HG03103 (cell line): Measurements from ENCODE around the gene ASTN2.

ENCODE experiments used
- ATAC-seq: cut with Tn5 transposase; IDR thresholded peaks from one replicate; pipeline ENCODE4 v1.9.1; 2021; ENCODE audit warnings: low read depth; ENCODE audit not compliant: unreplicated experiment

ASTN2 gene

GRCh38 chr9:117043159-117043558, 371.7 kb downstream of the ASTN2 start:
- no peak for ATAC-seq

DNA sequence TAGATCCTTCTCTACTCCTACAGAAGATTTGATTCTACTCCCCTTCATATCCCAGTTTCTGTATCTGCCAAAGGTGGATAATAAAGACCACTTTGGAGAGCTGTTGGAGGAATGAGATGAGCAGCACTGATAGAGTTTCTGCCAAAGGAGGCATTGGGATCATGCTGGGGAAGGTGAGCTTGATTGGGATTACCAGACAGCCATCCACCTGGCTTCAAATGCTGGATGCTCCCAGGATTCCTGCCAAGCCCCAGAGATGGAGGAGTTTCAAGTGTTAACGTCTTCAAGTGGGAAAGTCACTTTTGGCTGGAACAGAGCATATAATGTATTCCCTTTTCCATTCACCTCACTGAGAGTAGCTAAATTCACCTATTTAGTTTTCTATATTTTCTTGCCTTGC, 379.3 kb downstream of the ASTN2 start:
- no peak for ATAC-seq

- no peak for ATAC-seq
Measured at GRCh38 chr9:117034866-117035265, 380.0 kb downstream of the ASTN2 start.

- no peak for ATAC-seq
Measured at GRCh38 chr9:117030254-117030768, 384.5 kb downstream of the ASTN2 start.

DNA sequence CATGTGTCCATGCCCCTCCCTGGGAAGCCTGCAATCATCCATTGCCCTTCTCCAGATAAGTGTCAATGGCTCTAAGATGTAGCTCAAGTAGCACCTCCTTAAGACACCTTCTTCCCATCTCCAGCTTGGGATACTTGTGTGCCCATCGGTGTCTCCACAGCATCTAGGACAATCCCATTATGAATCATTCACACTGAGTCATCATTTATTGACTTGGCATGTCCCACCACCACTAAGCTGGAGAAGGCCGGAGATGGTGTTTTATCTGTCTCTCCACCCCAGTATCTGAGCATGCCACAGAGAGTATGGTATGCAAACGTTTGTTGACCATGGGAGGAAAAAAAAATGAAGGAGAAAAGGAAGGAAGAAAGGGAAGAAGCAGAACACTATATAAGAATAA, 385.5 kb downstream of the ASTN2 start:
- ATAC-seq = no peak

DNA sequence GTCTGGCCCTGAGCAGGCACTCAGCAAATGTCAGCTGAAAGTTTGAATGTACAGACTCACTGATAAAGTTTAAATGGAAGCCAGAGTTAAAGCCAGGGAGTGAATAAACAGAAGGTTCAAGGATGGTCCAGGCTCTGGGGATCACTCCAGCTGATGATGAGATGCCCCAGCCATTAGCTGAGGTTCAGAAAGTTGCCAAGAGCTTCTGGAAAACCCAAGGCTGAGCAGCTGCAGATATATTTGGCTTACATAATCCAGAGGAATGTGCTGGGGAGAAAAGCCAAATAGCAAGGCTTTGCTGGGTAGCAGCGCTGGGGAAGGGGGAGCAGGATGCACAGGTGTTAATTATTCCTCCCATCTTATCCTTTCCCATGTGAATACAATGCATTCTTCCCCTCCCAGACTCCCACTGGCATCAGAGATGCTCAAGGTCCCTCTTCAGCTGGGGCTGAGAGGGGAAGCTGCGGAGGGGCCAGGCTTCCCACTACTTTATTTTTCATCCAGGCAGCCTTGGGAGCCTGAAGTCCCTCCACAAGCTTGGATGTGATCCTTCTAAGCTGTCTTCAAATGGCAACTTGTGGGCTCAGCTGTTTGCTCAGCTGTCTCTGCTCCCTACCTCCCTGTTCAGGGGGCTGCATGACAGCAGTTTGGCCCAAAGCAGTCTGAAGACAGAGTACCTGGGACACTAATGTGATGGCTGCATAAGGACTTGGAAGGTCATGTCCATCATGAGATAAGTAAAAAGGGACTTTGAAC, 386.6 kb downstream of the ASTN2 start:
- no peak for ATAC-seq

DNA sequence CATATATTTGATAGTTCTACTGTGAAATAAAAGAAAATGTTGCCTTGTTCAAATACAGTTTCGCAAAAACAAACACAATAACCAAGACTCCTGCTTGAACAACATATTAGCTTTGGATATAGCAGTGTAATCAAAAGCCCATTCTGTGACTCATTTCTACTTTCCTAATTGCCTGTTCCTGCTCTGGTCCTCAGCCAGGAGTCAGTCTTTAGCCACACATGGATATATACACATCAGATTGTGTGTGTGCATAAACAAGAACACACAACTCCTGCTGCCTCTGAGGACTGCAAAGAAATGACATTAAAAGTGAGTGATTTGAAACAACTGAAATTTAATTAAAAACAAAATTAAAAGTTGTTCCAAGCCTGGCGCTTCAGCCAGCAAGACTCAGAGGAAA, 393.0 kb downstream of the ASTN2 start:
- no peak for ATAC-seq

DNA sequence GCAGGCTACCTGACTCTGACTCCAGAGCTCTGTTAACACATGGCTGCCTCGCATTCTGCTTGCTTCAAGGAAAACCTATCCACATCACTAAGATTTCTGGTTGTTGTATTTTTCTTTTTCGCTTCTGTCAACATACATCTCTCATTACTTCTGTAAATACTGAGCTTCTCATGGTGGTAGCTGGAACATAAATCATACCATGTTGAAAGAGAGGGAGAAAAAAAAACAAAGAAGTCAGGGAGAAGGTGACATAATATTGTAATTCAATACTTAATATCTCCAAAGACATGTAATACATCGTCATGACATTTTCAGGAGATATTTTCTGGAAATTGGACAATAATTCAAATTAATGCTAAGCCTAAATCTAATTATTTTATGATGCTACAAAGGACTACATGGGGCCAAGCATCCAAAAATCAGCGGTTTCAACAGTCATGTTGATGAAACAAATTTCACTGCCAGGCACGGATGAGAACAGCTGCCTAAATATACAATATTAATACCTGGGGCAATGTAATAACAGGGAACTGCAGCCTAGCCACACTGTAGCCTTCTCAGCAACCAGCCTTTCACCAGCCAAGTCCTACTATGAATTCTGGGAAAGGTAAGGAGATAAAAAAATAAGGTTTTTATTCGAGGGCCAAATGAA, 395.8 kb downstream of the ASTN2 start:
- no peak for ATAC-seq

- ATAC-seq = no peak
Measured at GRCh38 chr9:117017414-117017985, 397.4 kb downstream of the ASTN2 start.

GRCh38 chr9:117014061-117014460, 400.8 kb downstream of the ASTN2 start:
- no peak for ATAC-seq

DNA sequence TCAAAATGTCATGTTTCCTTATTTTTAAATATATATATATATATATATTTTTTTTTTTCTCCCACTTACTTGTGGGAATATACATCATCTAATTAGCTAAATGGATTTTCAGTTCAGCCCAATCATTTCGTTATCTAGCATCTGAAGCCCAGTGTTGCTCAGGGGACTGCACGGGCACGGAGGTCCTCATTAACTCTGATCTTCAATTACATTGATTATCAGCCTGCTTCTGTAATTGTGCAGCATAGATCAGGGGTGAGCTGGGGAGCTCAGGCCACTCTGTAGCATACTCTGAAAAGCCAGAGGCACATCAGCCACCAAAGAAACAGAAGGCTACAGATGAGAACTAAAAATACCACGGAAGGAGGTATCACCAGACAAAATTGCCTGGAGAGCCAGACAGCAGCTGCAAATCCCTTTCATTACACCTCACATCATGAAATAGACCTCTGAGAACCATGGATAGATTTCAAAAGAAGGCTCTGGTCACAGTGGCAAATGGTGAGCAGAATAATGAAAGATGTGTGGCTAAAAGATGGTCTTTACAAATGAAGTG, 401.3 kb downstream of the ASTN2 start:
- no peak for ATAC-seq

- ATAC-seq = no peak
Measured at GRCh38 chr9:117010061-117010460, 404.8 kb downstream of the ASTN2 start.

DNA sequence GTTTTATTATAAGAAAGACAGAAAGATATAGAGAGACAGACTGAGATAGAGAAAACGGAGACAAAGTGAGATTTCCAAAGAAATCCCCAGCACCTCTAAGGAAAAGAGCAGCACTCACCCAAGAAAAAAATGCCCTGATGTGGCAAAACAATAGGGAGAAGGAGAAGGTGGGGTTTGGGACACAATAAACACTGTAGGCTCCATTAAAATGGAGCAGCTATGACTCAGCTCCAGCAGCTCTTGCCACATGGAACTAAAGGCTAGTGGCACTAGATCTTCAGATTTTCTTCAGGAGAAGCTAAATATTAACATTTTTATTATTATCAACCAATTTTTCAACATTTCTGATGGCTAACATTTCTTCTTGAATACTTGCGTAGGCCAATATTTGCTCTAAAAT, 406.0 kb downstream of the ASTN2 start:
- no peak for ATAC-seq

DNA sequence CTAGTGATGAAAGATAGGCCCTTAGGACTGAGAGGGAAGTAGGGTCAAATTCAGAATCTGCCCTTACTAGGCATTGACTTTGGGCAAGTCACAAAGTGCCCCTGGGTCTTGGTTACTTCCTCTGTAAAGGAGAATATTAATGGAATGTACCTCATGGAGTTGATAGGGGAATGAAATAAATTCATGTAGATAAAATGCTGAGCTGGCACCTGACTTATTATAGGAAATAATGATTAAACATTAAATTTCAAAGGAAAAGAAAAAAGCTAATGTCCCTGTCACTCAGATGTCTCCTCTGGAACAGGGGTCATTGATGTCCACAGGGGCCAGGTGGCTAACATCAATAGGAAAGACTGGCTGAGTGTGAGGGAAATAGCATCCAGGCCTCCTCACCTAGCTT, 406.4 kb downstream of the ASTN2 start:
- no peak for ATAC-seq

DNA sequence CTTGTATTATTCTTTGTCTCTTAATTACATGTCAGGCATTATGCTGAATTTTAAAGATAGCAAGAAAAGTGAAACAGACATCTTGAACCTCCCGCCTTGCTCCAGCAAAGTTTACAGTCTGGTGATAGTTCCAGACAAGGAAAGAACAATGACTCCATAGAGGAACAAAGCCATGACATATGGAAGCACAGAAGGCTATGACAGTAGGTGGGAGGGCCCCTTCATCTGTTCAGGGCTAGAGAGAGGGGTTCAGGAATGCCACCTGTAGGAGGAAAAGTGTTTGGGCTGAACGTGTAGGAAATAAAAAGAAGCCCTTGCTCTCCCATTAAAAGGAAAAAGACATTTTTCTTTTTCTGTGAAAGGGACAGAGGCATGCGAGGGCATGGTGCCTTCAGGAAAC, 412.2 kb downstream of the ASTN2 start:
- no peak for ATAC-seq

DNA sequence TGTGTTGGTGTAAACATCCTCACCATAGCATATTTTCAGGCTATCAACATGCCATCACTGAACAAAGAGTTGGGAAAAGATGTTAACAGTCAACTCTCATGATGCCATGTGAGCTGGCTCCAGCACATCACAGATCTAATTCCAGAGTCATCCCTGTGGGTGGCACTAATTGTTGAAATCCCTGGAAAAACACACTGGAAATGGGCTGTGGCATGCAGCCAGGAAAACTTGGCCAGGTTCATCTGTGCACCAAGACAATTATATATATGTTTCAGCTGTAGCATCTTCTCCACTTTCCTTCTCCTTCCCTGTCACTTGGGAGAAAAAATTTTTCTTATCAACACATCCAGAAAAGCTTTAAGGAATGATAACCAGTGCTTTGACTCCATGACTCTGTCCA, 414.0 kb downstream of the ASTN2 start:
- no peak for ATAC-seq

- ATAC-seq = no peak
Measured at GRCh38 chr9:117000196-117000723, 414.6 kb downstream of the ASTN2 start.

DNA sequence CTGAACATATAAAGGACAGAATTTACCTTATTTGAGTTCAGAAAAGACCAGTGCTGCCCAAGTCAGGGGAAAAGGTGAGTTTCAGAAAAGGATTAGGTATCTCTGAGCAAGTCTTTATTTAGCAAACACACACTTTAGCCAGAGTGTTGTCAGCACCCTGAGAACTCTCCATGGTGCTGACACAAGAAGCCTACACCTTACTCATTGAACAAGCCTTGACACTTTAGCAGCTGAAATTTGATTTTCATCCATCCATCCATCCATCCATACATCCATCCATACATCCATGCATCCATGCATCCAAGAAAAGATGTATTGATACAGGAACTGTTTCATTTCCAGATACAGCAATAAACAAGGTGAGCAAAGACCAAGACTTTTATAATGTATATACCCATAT, 416.6 kb downstream of the ASTN2 start:
- ATAC-seq = no peak

GRCh38 chr9:116992865-116993264, 422.0 kb downstream of the ASTN2 start:
- ATAC-seq = no peak

GRCh38 chr9:116991051-116991450, 423.8 kb downstream of the ASTN2 start:
- no peak for ATAC-seq

DNA sequence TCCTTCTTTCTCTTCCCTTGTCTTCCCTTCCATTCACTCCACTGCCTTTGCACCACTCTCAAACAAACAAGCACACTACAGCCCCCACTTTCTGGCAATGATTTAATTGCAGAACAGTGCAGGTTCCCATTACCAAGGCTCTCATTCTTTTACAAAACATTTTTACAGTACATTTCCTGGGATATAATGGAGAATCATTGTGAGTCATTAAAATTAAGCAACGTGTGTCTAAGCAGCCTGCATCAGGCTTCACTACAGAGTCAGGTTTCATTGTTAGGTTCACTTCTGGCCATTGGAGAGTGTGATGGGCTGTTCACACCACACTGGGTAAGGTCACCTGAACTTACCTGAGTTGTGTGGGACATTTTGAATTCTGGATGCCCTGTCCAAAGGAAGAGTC, 424.3 kb downstream of the ASTN2 start:
- ATAC-seq = no peak
